ENCODE measurements around the gene EEF2K. TPM values are rescaled to one million over a fixed set of nuclear protein-coding genes. Genes with fewer than 3 reads are reported as not detected.
"Not testable (repeated sequence)": the region's sequence is repeated elsewhere in the genome, so short reads cannot be mapped to it uniquely, and the experiment has no call there.

The EEF2K gene
- total RNA-seq, 2 donors from 2014 or later = 22.5 to 29.0 TPM

DNA sequence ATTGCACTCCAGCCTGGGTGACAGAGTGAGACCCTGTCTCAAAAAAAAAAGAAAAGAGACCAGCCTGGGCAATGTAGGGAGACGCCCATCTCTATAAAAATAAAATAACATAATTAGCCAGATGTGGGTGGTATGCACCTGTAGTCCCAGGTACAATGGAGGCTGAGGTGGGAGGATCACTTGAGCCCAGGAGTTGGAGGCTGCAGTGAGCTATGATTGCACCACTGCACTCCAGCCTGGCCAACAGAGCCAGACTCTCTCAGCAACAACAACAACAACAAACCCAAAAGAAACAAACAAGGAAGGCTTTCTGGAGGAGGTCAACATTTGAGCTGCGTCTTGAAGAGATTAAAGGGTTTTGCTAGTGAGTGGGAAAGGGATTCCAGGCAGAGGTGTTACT lies 8.3 kb downstream of the EEF2K start:
- Mint-ChIP-seq H3K36me3 (ENCODE audit: low read depth) (peaks cover 19% of the 10 kb centered on the region), H3K4me1 (peaks cover 11% of the 10 kb centered on the region)

DNA sequence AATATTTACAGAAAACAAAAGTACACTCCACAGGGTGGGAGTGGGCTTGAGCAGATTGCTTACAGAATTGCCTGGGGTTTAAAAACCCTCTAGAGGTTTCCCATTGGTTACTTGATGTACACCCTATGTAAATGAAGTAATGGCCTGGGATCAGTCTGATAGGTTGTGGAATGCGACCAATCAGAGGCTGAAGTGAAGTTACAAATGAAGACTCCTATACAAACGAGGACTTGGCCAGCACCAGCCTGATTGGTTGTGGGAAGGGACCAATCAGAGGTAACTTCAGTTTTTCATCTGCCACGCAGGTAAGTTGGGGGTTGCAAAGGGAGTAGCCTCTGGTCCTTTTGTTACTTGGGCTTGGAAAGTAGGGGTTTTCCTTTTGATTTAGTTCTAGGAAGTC lies 8.8 kb downstream of the EEF2K start:
- no peak for ATAC-seq (replicated peaks)
- H3K27me3 Mint-ChIP-seq = no peaks in the 10 kb centered on the region
- peaks cover 11% of the 10 kb centered on the region for H3K4me1 Mint-ChIP-seq
- no peaks in the 10 kb centered on the region for H3K9me3 Mint-ChIP-seq
- peaks cover 19% of the 10 kb centered on the region for H3K36me3 Mint-ChIP-seq (ENCODE audit: low read depth)
- no peak overlapping the region for H3K4me3 Mint-ChIP-seq
- H3K27ac Mint-ChIP-seq = peak overlapping the region; percentile 2

More for the DNA sequence above, 8.3 kb downstream of the EEF2K start:
- no peak for ATAC-seq (replicated peaks)
- H3K27me3 Mint-ChIP-seq = no peaks in the 10 kb centered on the region
- no peak overlapping the region for H3K4me3 Mint-ChIP-seq
- no peaks in the 10 kb centered on the region for H3K9me3 Mint-ChIP-seq
- peak overlapping the region; percentile 2 for H3K27ac Mint-ChIP-seq

DNA sequence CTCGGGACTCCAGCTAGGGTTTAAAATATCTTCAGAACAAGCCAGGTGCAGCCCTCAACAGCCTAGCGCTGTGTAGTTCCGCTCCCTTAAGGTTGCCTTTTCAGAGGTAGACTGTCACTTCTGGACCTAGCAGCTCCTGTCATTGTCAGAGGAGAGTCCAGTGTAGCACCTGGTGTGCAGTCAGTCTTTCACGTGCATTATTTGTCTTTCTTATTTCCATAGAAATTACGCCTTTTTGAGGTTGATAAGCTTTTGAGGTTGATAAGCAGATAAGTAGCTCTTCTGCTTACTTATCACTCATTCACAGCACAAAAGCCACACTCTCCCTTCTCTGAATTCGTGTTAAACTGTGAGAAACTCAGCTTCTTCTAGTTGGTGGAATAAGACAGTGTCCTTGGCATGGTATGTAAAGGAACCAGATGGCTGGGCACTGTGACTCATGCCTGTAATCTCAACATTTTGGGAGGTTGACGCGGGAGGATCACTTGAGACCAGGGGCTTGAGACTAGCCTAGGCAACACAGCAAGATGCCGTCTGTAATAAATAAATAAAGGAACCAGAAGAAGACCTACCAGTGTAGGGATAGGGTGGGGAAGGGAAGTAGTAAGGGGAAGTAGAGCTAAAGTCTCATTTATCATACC lies 10.2 kb downstream of the EEF2K start:
- Mint-ChIP-seq H3K27me3 (no peaks in the 10 kb centered on the region), H3K4me3 (no peak overlapping the region), H3K9me3 (no peaks in the 10 kb centered on the region), H3K36me3 (ENCODE audit: low read depth) (peaks cover 24% of the 10 kb centered on the region), H3K4me1 (peaks cover 8% of the 10 kb centered on the region), H3K27ac (no peak overlapping the region)
- ATAC-seq (replicated peaks) = no peak

DNA sequence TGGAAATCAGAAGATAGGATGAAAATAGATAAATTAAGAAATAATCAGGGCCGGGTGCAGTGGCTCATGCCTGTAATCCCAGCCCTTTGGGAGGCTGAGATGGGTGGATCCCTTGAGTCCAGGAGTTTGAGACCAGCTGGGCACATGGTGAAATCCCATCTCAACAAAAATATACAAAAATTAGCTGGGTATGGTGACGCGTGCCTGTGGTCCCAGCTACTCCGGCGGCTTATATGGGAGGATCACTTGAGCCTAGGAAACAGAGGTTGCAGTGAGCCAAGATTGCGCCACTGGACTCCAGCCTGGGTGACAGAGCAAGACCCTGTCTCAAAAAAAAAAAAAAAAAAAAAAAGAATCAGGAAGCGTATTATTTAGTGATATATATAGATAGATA lies 10.8 kb downstream of the EEF2K start:
- H3K27me3 Mint-ChIP-seq = not testable (repeated sequence)

DNA sequence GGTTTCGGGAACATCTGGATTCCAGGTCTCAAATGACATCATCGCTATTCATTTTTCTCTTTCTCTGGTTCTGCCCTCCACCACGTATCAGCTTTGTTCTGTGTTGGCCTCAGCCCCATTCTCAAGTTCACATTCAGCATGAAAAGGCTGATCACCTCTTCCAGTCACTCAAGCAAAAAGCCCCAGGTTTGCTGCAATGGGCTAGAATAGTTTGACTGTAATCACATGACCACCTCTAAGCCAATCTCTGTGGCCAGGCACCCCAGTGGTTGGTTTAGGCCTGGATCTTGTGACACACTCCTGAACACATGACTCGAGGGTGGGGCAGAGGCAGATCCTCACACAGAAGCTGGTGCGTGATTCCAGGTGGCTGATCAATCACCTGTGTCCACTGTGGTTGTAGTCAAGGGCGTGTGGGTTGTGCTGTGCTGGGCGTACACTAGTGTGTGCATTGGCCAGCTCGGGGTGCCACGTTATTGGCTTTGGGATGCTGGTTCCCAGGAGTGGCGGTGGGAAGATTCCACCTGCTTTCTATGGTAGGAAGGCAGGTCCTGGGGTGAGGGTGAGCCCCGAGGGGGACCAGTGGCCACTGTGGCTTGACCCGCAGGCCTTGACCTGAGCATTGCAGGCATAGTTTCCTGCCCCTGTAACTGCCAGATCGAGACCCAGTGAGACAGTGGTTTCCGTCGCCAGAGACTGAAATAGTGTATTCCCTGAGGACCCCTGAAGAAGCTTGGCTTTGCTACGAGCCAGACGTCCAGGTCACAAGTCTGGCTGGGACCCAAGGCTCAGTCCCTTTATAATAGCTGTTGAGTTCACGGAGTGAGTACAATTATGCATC lies 12.0 kb downstream of the EEF2K start:
- no peaks in the 10 kb centered on the region for H3K9me3 Mint-ChIP-seq
- H3K4me3 Mint-ChIP-seq = no peak overlapping the region
- peak; percentile 85 for ATAC-seq (replicated peaks)
- H3K4me1 Mint-ChIP-seq = peaks cover 8% of the 10 kb centered on the region
- H3K27me3 Mint-ChIP-seq = no peaks in the 10 kb centered on the region
- H3K36me3 Mint-ChIP-seq (ENCODE audit: low read depth) = peaks cover 17% of the 10 kb centered on the region
- H3K27ac Mint-ChIP-seq = no peak overlapping the region

More for the DNA sequence above, 10.8 kb downstream of the EEF2K start:
- H3K4me1 Mint-ChIP-seq; ATAC-seq (replicated peaks); H3K9me3 Mint-ChIP-seq; H3K4me3 Mint-ChIP-seq; H3K27ac Mint-ChIP-seq: not testable (repeated sequence)
- H3K36me3 Mint-ChIP-seq (ENCODE audit: low read depth) = peaks cover 24% of the 10 kb centered on the region

DNA sequence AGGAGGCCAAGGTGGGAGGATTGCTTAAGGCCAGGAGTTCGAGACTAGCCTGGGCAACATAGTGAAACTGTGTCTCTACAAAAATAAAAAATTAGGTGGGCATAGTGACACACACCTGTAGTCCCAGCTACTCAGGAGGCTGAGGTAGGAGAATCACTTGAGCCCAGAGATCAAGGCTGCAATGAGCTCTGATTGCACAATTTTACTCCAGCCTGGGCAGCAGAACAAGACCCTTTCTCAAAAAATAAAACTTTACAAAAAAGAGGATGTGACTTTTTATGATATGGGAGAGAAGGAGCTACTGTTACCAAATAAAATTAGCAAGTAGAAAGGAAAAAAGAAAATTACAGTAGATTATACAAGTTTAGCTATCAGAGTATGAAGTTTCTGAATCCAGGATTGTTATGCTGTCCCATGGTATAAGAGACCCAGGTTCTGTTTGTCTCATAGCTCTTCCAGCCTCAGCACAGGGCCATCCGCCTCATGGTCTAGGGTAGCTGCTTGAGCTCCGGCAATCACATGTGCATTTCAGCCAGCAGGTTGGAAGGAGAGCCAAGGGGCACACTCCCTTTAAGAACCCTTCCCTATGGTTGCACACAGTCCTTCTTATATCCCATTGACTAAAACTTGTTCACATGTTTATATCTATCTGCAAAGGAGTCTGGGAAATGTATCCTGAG lies 13.5 kb downstream of the EEF2K start:
- ATAC-seq (replicated peaks) = no peak
- H3K4me1 Mint-ChIP-seq = peaks cover 8% of the 10 kb centered on the region
- H3K4me3 Mint-ChIP-seq = no peak overlapping the region
- peaks cover 5% of the 10 kb centered on the region for H3K36me3 Mint-ChIP-seq (ENCODE audit: low read depth)
- no peaks in the 10 kb centered on the region for H3K27me3 Mint-ChIP-seq
- H3K27ac Mint-ChIP-seq = no peak overlapping the region
- no peaks in the 10 kb centered on the region for H3K9me3 Mint-ChIP-seq

DNA sequence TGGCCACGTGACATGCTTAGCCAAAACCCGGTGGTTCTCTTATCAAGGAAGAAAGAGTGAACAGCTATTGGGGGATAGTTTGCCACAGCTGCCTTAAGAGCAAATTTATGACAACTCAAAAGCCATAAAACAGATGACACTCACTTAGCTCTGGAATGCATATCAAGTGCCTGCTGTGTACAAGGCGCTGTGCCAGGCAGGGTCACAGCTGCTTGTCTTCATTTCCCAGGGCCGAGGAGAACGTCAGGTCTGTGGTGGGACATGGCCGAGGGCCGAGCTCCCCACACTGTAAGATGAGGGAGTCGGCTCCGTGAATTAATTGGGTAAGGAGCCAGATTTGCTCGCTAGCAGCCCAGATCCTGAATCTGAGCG lies 14.0 kb downstream of the EEF2K start:
- Mint-ChIP-seq H3K4me3 (no peak overlapping the region), H3K36me3 (ENCODE audit: low read depth) (peaks cover 10% of the 10 kb centered on the region), H3K9me3 (no peaks in the 10 kb centered on the region), H3K27ac (no peak overlapping the region), H3K4me1 (peaks cover 8% of the 10 kb centered on the region), H3K27me3 (no peaks in the 10 kb centered on the region)
- no peak for ATAC-seq (replicated peaks)

DNA sequence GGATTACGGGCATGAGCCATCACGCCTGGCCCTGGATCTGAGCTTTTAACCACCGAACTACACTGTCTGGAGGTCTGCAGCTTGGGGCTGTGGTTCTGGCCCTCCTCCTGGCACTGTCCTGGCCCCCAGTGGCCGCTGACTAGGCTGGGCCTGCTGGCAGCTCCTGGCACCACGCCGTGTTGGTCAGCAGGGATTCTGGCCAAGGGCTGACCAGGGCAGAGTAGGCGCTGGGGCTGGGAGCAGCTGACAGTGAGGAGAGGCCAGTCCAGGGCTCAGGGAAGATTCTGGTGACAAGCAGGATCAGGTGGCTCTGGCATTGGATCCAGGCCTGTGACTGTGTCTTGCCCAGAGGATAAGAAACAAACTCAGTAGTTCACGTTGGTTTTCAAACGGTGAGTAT lies 14.6 kb downstream of the EEF2K start:
- no peaks in the 10 kb centered on the region for H3K9me3 Mint-ChIP-seq
- H3K4me3 Mint-ChIP-seq = no peak overlapping the region
- peaks cover 12% of the 10 kb centered on the region for H3K36me3 Mint-ChIP-seq (ENCODE audit: low read depth)
- peak; percentile 15 for ATAC-seq (replicated peaks)
- peaks cover 8% of the 10 kb centered on the region for H3K4me1 Mint-ChIP-seq
- H3K27ac Mint-ChIP-seq = peak overlapping the region; percentile 72
- H3K27me3 Mint-ChIP-seq = no peaks in the 10 kb centered on the region

DNA sequence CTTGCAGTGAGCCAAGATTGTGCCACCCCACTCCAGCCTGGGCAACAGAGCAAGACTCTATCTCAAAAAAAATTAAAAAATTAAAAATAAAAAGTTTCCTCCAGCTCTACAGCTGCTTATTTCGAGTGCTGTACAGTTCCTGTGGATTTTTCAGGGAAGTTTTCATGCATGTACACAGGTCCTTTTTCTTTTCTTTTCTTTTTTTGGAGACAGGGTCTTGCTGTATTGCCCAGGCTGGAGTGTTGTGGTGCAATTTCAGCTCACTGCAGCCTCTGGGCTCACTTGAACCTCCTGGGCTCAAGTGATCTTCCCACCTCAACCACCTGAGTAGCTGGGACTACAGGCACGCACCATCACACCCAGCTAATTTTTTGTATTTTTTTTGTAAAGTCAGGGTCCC lies 15.9 kb downstream of the EEF2K start:
- Mint-ChIP-seq H3K4me3 (no peak overlapping the region), H3K9me3 (no peaks in the 10 kb centered on the region), H3K27ac (no peak overlapping the region)

DNA sequence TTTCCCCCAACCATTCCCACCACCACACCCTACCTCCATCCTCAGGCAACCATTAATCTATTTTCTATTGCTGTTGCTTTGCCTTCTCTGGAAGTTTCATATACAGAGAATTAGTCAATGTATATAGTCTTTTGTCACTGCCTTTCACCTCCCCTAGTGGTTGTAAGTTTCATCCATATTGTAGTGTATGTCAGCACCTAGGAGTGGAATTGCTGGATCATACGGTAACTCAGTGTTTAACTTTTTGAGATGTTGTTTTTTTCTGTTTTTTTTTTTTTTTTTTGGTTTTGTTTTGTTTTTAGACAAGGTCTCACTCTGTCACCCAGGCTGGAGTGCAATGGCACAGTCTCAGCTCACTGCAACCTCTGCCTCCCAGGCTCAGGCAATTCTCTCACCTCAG lies 16.9 kb downstream of the EEF2K start:
- Mint-ChIP-seq H3K27ac (no peak overlapping the region), H3K4me1 (peaks cover 5% of the 10 kb centered on the region), H3K36me3 (ENCODE audit: low read depth) (peaks cover 22% of the 10 kb centered on the region), H3K27me3 (no peaks in the 10 kb centered on the region), H3K9me3 (no peaks in the 10 kb centered on the region), H3K4me3 (no peak overlapping the region)
- no peak for ATAC-seq (replicated peaks)

More for the DNA sequence above, 15.9 kb downstream of the EEF2K start:
- H3K4me1 Mint-ChIP-seq = peaks cover 8% of the 10 kb centered on the region
- H3K36me3 Mint-ChIP-seq (ENCODE audit: low read depth) = peaks cover 21% of the 10 kb centered on the region
- ATAC-seq (replicated peaks) = no peak
- H3K27me3 Mint-ChIP-seq = no peaks in the 10 kb centered on the region

DNA sequence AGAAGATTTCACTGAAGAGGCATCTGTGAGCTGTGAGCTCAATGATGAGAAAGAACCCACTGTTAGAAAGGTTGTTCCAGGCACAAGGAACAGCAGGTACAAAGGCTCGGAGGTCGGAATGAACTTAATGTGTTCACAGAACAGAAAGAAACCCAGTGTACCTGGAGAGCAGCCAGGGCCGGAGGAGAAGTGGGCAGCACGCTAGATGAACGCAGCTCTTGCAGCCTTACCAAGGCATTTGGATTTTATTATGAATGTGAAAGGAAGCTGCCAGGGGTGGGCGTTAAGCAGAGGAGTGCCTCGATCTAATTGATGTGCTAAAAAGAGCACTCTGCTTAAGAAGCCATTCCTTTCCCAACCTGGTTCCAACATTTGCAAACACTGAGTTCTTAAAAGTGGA lies 19.0 kb downstream of the EEF2K start:
- Mint-ChIP-seq H3K27ac (peak overlapping the region; percentile 62), H3K9me3 (no peaks in the 10 kb centered on the region), H3K4me3 (no peak overlapping the region), H3K4me1 (peaks cover 4% of the 10 kb centered on the region), H3K36me3 (ENCODE audit: low read depth) (peaks cover 38% of the 10 kb centered on the region), H3K27me3 (no peaks in the 10 kb centered on the region)
- no peak for ATAC-seq (replicated peaks)

DNA sequence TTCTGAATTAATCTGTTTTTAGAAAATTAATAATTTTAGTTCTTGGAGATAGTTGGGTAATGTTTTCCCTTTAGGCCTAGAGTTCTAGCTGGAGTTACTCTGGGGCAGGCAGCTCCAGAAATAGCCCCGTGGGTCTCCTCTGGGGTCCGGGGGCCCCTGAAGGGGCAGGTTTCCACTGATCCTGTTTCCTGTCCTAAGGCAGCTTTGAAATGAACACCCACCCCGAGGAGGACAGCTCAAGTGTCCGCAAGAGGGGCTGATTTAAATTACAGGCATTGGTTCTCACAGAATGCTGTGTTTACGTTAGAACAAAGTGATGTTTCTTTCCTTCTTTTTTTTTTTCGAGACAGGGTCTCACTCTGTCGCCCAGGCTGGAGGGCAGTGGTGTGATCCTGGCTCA lies 23.8 kb downstream of the EEF2K start:
- no peak overlapping the region for H3K4me3 Mint-ChIP-seq
- ATAC-seq (replicated peaks) = no peak
- H3K36me3 Mint-ChIP-seq (ENCODE audit: low read depth) = peaks cover 56% of the 10 kb centered on the region
- no peaks in the 10 kb centered on the region for H3K9me3 Mint-ChIP-seq
- peaks cover 7% of the 10 kb centered on the region for H3K4me1 Mint-ChIP-seq
- H3K27ac Mint-ChIP-seq = no peak overlapping the region
- no peaks in the 10 kb centered on the region for H3K27me3 Mint-ChIP-seq

DNA sequence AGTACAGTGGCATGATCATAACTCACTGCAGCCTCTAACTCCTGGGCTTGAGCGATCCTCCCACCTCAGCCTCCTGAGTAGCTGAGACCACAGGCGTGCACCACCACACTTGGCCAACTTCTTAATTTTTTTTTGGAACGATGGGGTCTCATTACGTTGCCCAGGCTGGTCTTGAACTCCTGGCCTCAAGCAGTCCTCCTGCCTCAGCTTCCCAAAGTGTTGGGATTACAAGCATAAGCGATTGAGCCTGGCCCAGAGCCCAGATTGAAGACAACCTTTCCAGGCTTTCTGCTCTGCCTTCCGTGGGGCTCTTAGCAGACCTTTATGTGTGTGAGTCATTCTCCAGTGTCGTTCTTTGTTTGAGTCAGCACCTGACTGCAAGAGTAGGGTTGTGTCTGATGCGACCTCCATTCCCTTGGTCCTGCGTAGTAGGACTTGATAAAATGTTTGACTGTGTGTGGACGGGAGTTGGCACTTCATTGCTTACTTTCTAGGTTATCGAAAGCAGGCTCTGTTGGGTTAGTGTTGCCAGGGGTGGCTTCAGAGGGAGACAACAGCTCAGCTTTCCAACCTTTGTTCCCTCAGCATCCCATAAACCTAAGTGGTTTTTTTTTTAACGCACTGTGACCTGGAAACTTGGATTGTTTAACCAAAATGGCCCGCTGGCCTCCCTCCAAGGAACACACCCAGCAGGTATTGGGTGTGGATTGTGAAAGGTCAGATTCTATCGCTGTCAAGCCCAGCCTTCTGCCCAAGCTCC lies 26.4 kb downstream of the EEF2K start:
- Mint-ChIP-seq H3K4me1 (peaks cover 7% of the 10 kb centered on the region), H3K27ac (peak overlapping the region; percentile 13), H3K27me3 (no peaks in the 10 kb centered on the region), H3K36me3 (ENCODE audit: low read depth) (peaks cover 43% of the 10 kb centered on the region), H3K4me3 (peak overlapping the region; percentile 8), H3K9me3 (no peaks in the 10 kb centered on the region)
- peak; percentile 100 for ATAC-seq (replicated peaks)

DNA sequence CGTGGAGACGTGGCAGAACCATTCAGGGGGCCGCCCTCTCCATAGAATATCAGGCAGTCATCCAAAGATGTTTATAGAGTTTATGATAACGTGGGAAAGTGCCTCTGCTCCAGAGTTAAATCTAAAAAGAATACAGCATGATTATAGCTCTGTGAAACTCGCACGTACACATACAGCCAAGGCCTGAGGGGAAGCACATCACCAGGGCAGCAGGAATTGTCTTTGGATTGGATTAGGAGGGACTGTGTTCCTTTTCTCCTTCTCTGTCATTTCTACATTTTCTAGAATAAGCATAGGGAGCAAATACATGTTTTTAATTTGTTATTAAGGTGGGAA lies 26.9 kb downstream of the EEF2K start:
- no peak for ATAC-seq (replicated peaks)
- H3K36me3 Mint-ChIP-seq (ENCODE audit: low read depth) = peaks cover 48% of the 10 kb centered on the region
- H3K9me3 Mint-ChIP-seq = no peaks in the 10 kb centered on the region
- peaks cover 7% of the 10 kb centered on the region for H3K4me1 Mint-ChIP-seq
- H3K4me3 Mint-ChIP-seq = peak overlapping the region; percentile 8
- no peaks in the 10 kb centered on the region for H3K27me3 Mint-ChIP-seq
- no peak overlapping the region for H3K27ac Mint-ChIP-seq
